Stimulated activated CD8-positive, alpha-beta memory T cell treated with anti-CD3 and anti-CD28 coated beads, Interleukin-7, amount 100 ng/mL, for 48 hours (primary cell): ENCODE data around the gene NINJ1.

Experiments used
- DNase-seq, 2 donors: peaks; one replicate each; pipeline ENCODE4 v3.0.0-alpha.2; 2020; ENCODE audit warnings: low read depth in 1 of 2; ENCODE audit errors: extremely low read depth in 1 of 2

NINJ1 gene, protein sequence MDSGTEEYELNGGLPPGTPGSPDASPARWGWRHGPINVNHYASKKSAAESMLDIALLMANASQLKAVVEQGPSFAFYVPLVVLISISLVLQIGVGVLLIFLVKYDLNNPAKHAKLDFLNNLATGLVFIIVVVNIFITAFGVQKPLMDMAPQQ

GRCh38 chr9:93134015-93134739, at the start of gene NINJ1:
Gene NINJ1, minus strand, starts transcription at chr9:93134251. Its CDS starts 34 bp downstream, at chr9:93134217.
- DNase-seq: peak; percentile 82 to 83

DNA sequence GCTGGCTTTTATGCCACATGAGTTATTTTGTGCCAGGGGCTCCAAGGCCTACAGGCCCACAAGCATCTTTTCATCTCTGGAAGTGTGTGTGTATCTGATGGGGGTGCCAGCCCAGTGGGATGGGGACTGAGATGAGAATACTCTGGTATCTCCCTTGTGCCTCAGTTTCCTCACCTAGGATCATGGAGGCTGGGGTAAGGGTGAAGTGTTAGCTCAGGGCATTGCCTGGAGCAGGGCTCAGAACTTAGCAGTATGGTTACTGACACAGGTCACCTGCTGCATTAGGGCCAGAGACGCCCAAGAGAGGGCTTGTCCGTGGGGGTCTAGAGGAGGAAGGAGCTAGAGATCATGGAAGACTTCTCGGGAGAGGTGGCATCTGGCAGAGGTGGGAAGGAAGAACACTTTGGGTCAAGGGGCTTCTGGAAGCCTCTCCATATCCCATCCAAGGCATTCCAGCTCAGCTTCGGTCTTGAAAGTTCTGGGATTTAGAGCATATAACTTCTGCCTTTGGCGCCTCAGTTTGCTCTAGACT, 49.1 kb upstream of the NINJ1 start:
- DNase-seq: no peak

- no peak for DNase-seq
Observed at GRCh38 chr9:93182572-93182971, 48.5 kb upstream of the NINJ1 start.

DNA sequence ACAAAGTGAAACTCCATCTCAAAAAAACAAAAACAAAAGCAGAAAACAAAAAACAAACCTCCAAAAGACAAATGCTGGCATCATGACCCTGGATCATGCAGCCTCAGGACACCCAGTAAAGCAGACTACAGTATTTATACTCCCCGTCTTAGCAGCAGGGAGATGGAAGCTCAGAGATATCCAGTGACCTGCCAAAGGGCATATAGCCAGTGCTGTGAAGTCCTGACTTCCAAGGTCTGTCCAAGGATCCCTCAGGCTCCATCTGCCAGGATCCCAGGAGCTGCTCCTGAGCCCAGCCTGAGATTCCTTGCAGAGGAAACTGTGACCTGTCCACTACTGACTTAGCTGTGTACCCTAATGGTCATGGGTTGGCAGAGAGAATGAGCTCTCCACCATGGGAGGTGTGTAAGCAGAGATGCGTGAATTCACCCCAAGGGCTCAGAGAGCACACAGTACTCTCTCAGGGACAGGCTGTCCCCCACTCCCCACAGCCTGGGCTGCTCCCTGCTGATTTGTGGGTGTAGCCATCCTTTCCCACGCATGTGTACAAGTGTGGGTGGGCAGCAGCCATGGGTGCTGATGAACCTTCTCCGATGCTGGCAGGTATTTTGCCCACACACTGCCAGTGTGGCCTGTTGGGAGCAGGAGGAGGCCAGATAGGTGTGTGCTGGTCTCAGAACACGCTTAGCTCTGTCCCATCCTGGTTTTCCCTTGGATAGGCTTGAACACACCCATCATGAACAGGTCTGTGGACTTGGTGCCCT, 47.8 kb upstream of the NINJ1 start:
- no peak for DNase-seq

DNA sequence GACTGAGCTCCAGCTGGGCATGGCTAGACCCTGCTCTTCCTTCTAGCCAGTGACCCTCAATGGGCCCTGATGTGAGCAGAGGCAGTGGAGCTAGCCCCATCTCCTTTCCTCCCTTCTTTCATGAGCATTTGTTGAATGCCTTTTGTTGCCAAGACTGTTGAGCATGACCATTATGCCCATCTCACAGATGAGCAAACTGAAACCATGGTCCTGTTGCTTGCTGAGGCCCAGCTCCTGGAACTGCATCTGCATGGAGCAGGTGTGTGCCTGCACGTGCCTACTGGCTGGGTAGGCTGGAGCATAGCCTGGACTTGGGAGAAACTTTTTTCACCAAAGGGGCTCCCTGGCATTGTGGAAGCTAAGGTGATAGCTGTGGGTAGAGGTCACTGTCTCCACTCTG, 46.9 kb upstream of the NINJ1 start:
- no peak for DNase-seq

GRCh38 chr9:93178851-93179786, 45.1 kb upstream of the NINJ1 start:
- DNase-seq: no peak

GRCh38 chr9:93177676-93178075, 43.6 kb upstream of the NINJ1 start:
- DNase-seq: no peak

DNA sequence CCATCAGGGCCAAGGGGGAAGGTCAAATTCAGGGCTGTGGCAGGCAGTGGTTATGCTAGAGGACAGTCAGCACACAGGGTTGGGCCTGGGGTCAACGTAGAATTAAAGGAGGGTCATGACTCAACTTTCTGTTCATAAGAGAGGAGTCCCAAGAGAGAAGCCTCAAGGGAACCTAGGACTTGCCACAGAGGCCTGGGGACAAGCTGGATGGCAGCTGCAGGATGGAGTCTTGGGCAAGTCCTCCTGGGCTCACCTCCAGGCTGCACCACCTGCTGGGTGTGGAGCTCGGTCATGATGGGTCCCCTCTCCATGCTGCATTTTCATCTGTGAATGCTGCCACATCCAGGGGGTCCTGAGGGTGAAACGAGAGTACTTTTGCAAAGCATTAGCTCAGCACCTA, 40.9 kb upstream of the NINJ1 start:
- DNase-seq: no peak

GRCh38 chr9:93173365-93174051, 39.5 kb upstream of the NINJ1 start:
- no peak for DNase-seq

GRCh38 chr9:93172666-93173364, 38.8 kb upstream of the NINJ1 start:
- DNase-seq: no peak

GRCh38 chr9:93171261-93171990, 37.4 kb upstream of the NINJ1 start:
- DNase-seq: no peak

GRCh38 chr9:93170571-93170970, 36.5 kb upstream of the NINJ1 start:
- DNase-seq: no peak

- no peak for DNase-seq
Observed at GRCh38 chr9:93169444-93169843, 35.4 kb upstream of the NINJ1 start.

- no peak for DNase-seq
Observed at GRCh38 chr9:93168581-93168980, 34.5 kb upstream of the NINJ1 start.

DNA sequence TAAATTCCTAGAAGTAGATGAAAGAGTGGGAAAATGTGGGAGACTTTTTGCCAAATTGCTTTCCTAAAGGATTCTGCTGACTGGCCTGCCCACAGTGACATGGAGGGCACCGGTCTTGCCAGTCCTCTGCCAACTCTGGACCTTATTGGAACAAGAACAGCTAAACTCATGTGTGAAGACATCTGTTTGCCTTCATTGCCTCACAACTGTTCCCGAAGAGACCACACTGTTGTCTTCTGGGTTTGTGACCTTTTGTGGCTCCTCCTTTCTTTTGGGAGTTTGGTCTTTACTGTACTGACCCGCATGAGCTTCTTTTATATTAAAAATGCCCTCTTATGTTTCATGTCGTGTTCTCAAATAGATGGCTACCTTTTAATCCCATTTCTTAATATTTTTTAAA, 33.8 kb upstream of the NINJ1 start:
- no peak for DNase-seq

GRCh38 chr9:93167185-93167584, 33.1 kb upstream of the NINJ1 start:
- no peak for DNase-seq

DNA sequence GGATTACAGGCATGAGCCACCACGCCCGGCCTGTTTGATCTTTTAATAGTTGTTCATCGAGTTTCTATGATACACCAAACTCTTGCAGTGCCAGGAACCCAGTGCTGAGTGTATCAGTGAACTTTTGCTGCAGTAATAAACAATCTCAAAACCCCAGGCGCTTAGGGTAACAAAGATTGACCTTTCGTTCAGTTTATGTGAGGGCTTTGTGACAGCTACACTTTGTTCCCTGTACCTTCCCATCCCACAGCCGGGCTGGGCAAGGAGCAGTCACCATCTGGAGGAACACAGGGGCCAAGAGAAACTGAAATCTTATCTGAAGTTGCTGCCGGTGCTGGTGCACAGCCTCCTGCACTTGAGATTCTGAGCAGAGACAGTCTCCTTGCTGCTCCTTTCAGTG, 32.6 kb upstream of the NINJ1 start:
- DNase-seq: no peak

DNA sequence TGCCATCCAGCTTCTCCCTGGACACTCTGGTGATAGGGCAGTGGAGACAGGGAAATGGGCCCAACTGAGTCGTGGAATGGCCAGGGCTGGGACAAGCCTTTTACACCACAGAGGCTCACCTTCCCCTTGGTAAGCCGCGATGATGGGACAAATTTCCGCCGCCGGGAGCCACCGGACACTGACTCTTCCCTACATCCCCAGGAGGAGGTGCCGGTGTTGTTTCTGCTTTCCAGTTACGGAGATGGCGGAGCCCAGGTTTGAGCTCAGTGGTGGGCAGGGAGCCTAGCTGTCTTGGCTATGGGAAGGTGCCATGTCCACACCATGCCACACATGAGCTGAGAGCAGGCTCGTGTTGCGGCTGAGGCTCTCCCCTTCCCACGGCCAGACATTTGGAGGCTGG, 30.0 kb upstream of the NINJ1 start:
- no peak for DNase-seq
